GM19467 (cell line): ENCODE results near the gene FANCL.
"Not testable (repeated sequence)": the region's sequence is repeated elsewhere in the genome, so short reads cannot be mapped to it uniquely, and the experiment has no call there.

Experiments
- ATAC-seq: cut with Tn5 transposase; IDR thresholded peaks from one replicate; pipeline ENCODE4 v1.9.1; 2021; ENCODE audit warnings: mild to moderate bottlenecking, moderate library complexity; ENCODE audit not compliant: unreplicated experiment

Gene FANCL

GRCh38 chr2:58240670-58241545 lies at the start of gene FANCL:
FANCL (minus strand) TSS chr2:58241325; CDS start chr2:58241313, 12 bp downstream.
- ATAC-seq, result peak; percentile 76

GRCh38 chr2:58289029-58289428 lies 47.9 kb upstream of the FANCL start:
- ATAC-seq, result no peak

GRCh38 chr2:58283931-58284330 lies 42.8 kb upstream of the FANCL start:
- ATAC-seq, result no peak

- ATAC-seq, result not testable (repeated sequence)
These were observed 34.0 kb upstream of the FANCL start for GRCh38 chr2:58275144-58275543.

GRCh38 chr2:58271826-58272225 lies 30.7 kb upstream of the FANCL start:
- no peak for ATAC-seq

GRCh38 chr2:58268685-58269084 lies 27.6 kb upstream of the FANCL start:
- no peak for ATAC-seq

GRCh38 chr2:58266211-58266610 lies 25.1 kb upstream of the FANCL start:
- no peak for ATAC-seq

GRCh38 chr2:58261209-58261608 lies 20.1 kb upstream of the FANCL start:
- no peak for ATAC-seq

- not testable (repeated sequence) for ATAC-seq
These were observed 17.3 kb upstream of the FANCL start for GRCh38 chr2:58258456-58258855.

- not testable (repeated sequence) for ATAC-seq
These were observed 10.4 kb upstream of the FANCL start for GRCh38 chr2:58251331-58252201.

- ATAC-seq, result no peak
These were observed 380 bp upstream of the FANCL start for GRCh38 chr2:58241546-58241864.

- ATAC-seq, result no peak
These were observed 1.7 kb downstream of the FANCL start for GRCh38 chr2:58239243-58239925.

- ATAC-seq, result no peak
These were observed 3.4 kb downstream of the FANCL start for GRCh38 chr2:58237741-58238140.

- no peak for ATAC-seq
These were observed 5.1 kb downstream of the FANCL start for GRCh38 chr2:58235984-58236383.

- ATAC-seq, result no peak
These were observed 6.0 kb downstream of the FANCL start for GRCh38 chr2:58235170-58235569.

GRCh38 chr2:58228299-58228698 lies 12.8 kb downstream of the FANCL start:
- ATAC-seq, result no peak

GRCh38 chr2:58227171-58227917 lies 13.8 kb downstream of the FANCL start:
- ATAC-seq, result no peak

- ATAC-seq, result no peak
These were observed 19.2 kb downstream of the FANCL start for GRCh38 chr2:58221909-58222308.

- no peak for ATAC-seq
These were observed 25.7 kb downstream of the FANCL start for GRCh38 chr2:58215429-58215828.

GRCh38 chr2:58210951-58211568 lies 30.1 kb downstream of the FANCL start:
- not testable (repeated sequence) for ATAC-seq
